Keratinocyte (primary cell): ENCODE results near the gene GABRB2. TPM values are rescaled to one million over a fixed set of nuclear protein-coding genes. Genes with fewer than 3 reads are reported as not detected.

Experiments used
- DNase-seq: peaks from one replicate; pipeline ENCODE4 v3.0.0-alpha.2; 2011; ENCODE audit warnings: low read depth, missing footprints, low spot score
- FAIRE-seq: peaks from 2 replicates; lab custom pipeline; 2011; peaks lifted over from hg19 to GRCh38; lab: Jason Lieb, UNC
- H2AFZ ChIP-seq: 2 replicates; pipeline ENCODE4 v1.6.0; 2012; ENCODE audit warnings: low read length, control low read depth, inconsistent platforms; ENCODE audit not compliant: control insufficient read depth
- H3K27ac ChIP-seq: 2 replicates; pipeline ENCODE4 v1.5.1; 2011; ENCODE audit warnings: low read length; ENCODE audit not compliant: control insufficient read depth, insufficient read depth
- H3K27me3 ChIP-seq: 3 replicates; pipeline ENCODE4 v1.6.0; 2011; ENCODE audit warnings: low read length; ENCODE audit not compliant: control insufficient read depth, insufficient read depth; ENCODE audit errors: extremely low read depth
- H3K36me3 ChIP-seq, 2 experiments: 2 replicates in 1 of 2; 3 replicates in 1 of 2; pipeline ENCODE4 v1.5.1; 2011; ENCODE audit warnings: low read length in 2 of 2, mild to moderate bottlenecking in 1 of 2; ENCODE audit not compliant: control insufficient read depth in 2 of 2, insufficient read depth in 2 of 2; ENCODE audit errors: extremely low read depth in 1 of 2
- H3K4me1 ChIP-seq: 3 replicates; pipeline ENCODE4 v1.5.1; 2011; ENCODE audit warnings: low read length; ENCODE audit not compliant: control insufficient read depth, insufficient read depth; ENCODE audit errors: extremely low read depth
- H3K4me2 ChIP-seq: 3 replicates; pipeline ENCODE4 v1.6.0; 2011; ENCODE audit warnings: low read depth, low read length; ENCODE audit not compliant: control insufficient read depth, insufficient read depth; ENCODE audit errors: extremely low read depth
- H3K4me3 ChIP-seq, 3 experiments: fragments of 200-600 bp in 1 of 3; sonication (generic) in 1 of 3; 2 replicates in 2 of 3; 3 replicates in 1 of 3; pipeline ENCODE4 v1.5.1; 2011 to 2016; ENCODE audit warnings: low read length in 3 of 3, mild to moderate bottlenecking in 3 of 3, control low read depth in 2 of 3, inconsistent platforms in 1 of 3, low read depth in 1 of 3, mixed read lengths in 1 of 3, mixed run types in 1 of 3, moderate library complexity in 1 of 3; ENCODE audit not compliant: control insufficient read depth in 2 of 3, insufficient read depth in 2 of 3; ENCODE audit errors: extremely low read depth in 1 of 3
- H3K79me2 ChIP-seq: 2 replicates; pipeline ENCODE4 v1.6.0; 2012; ENCODE audit warnings: low read length; ENCODE audit not compliant: control insufficient read depth, insufficient read depth
- H3K9ac ChIP-seq: 3 replicates; pipeline ENCODE4 v1.6.0; 2011; ENCODE audit warnings: low read length; ENCODE audit not compliant: control insufficient read depth, insufficient read depth; ENCODE audit errors: extremely low read depth
- H3K9me1 ChIP-seq: 3 replicates; pipeline ENCODE4 v1.6.0; 2011; ENCODE audit warnings: low read length; ENCODE audit not compliant: control insufficient read depth, insufficient read depth; ENCODE audit errors: extremely low read depth
- H3K9me3 ChIP-seq: 2 replicates; pipeline ENCODE4 v1.5.1; 2012; ENCODE audit warnings: low read depth, low read length; ENCODE audit not compliant: control insufficient read depth
- H4K20me1 ChIP-seq: 3 replicates; pipeline ENCODE4 v1.6.0; 2011; ENCODE audit warnings: low read length; ENCODE audit not compliant: control insufficient read depth, insufficient read depth; ENCODE audit errors: extremely low read depth
- EZH2 ChIP-seq: IDR thresholded peaks from one replicate; pipeline ENCODE4 v1.6.1; 2012; ENCODE audit warnings: inconsistent platforms, mild to moderate bottlenecking, low read length, moderate library complexity
- dilution Hi-C: fragments of 300-500 bp; cut with MboI; formaldehyde crosslinking; loops from one replicate; pipeline ENCODE4 v1.7.0; 2020; ENCODE audit warnings: low sequenced_read_pairs; ENCODE audit not compliant: extremely low pct_ligation_motif_present
- polyA plus RNA-seq, 5 experiments: library from polyadenylated mRNA; depleted of rRNA in 3 of 5; stranded (reverse) in 3 of 5; stranded (forward) in 1 of 5; unstranded in 1 of 5; fragments of >200 nt; gene quantifications; 1 replicate in 1 of 5; 2 replicates in 3 of 5; 3 replicates in 1 of 5; pipeline versions ENCODE4 v1.2.1 to v1.2.3, GENCODE V29; 2011 to 2012; ENCODE audit warnings: missing spikeins in 2 of 5, low read depth in 1 of 5, low replicate concordance in 1 of 5
- TF ChIP-seq, protein P1 (sequence below), 3 experiments: IDR thresholded peaks in 1 of 3; conservative IDR thresholded peaks in 1 of 3; optimal IDR thresholded peaks in 1 of 3; 2 replicates in 2 of 3; 3 replicates in 1 of 3; pipeline versions ENCODE3 to v1.5.1; 2011; ENCODE audit warnings: low read length in 3 of 3, mild to moderate bottlenecking in 3 of 3, moderate library complexity in 2 of 3, control low read depth in 1 of 3, inconsistent platforms in 1 of 3; ENCODE audit not compliant: insufficient read depth in 2 of 3; ENCODE audit errors: extremely low read depth in 1 of 3

GABRB2 gene
- polyA plus RNA-seq, 1 donor (not counting 4 experiments of a cell fraction or from before 2014, with no cell fraction given): not detected

DNA sequence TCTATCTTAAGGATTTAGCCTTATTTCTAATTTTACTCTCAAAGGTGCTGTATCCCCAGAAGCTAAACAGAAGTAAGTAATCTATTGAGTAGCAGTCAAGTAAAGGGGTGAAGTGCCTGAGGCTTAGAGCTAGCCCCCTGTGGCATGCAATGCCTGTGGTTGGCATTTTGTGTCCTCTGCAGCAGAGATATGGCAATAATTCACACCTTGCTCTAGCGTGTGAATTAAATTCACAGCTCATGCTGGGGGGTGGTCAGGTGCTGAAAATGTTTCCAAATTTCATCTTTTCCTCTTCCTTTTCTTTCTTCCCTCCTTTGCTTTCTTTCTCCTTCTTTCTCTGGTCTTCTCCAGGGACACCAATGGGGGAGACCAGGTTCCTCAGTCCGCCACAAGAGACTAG is 262.1 kb downstream of the GABRB2 start:
- FAIRE-seq (no peak), DNase-seq (no peak)
- H3K79me2 ChIP-seq: no peaks in the 10 kb centered on the region
- H4K20me1 ChIP-seq: no peaks in the 10 kb centered on the region
- H3K9me1 ChIP-seq: no peaks in the 10 kb centered on the region
- dilution Hi-C loops: no loop called here
- no peaks in the 10 kb centered on the region for H3K27me3 ChIP-seq
- H3K4me2 ChIP-seq: no peak overlapping the region
- no peak overlapping the region for H2AFZ ChIP-seq
- H3K27ac ChIP-seq: no peak overlapping the region
- no peaks in the 10 kb centered on the region for H3K9me3 ChIP-seq
- no peak overlapping the region for H3K9ac ChIP-seq
- no peak overlapping the region for H3K4me3 ChIP-seq
- no peaks in the 10 kb centered on the region for H3K4me1 ChIP-seq
- no peaks in the 10 kb centered on the region for H3K36me3 ChIP-seq
- TF ChIP-seq, protein P1, sequence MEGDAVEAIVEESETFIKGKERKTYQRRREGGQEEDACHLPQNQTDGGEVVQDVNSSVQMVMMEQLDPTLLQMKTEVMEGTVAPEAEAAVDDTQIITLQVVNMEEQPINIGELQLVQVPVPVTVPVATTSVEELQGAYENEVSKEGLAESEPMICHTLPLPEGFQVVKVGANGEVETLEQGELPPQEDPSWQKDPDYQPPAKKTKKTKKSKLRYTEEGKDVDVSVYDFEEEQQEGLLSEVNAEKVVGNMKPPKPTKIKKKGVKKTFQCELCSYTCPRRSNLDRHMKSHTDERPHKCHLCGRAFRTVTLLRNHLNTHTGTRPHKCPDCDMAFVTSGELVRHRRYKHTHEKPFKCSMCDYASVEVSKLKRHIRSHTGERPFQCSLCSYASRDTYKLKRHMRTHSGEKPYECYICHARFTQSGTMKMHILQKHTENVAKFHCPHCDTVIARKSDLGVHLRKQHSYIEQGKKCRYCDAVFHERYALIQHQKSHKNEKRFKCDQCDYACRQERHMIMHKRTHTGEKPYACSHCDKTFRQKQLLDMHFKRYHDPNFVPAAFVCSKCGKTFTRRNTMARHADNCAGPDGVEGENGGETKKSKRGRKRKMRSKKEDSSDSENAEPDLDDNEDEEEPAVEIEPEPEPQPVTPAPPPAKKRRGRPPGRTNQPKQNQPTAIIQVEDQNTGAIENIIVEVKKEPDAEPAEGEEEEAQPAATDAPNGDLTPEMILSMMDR (optimal IDR thresholded peaks at IDR 0.05 in 1 of 3, IDR thresholded peaks at IDR 0.05 in 1 of 3, conservative IDR thresholded peaks at IDR 0.05 in 1 of 3; ENCODE audit: extremely low read depth in 1 of 3, insufficient read depth in 2 of 3, low read length in 3 of 3): no peak
- TF ChIP-seq EZH2: no peak

DNA sequence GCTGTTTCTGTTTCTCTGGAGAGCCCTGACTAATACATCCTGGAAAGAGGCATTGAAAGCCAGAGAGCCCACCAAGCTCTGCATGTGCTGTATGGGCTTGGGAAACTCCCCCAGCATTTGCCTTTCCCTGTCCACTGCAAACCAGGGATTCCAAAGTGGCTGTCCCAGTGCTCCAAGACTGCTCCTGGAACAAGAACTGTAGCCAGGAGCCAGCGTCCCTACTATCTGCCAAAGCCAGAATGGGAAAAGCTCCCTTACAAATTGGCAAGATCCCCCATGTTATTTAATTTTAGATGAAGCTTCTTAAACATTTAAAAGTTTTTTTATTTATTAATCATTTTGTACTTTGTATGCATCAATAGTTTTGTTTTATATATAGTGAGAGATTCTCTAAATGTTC is 263.2 kb downstream of the GABRB2 start:
- no peaks in the 10 kb centered on the region for H4K20me1 ChIP-seq
- dilution Hi-C loops: no loop called here

More for the DNA sequence above, 263.2 kb downstream of the GABRB2 start:
- Histone ChIP-seq H3K79me2 (no peaks in the 10 kb centered on the region), H3K4me2 (no peak overlapping the region), H3K36me3 (no peaks in the 10 kb centered on the region), H3K4me1 (no peaks in the 10 kb centered on the region), H3K9me1 (no peaks in the 10 kb centered on the region), H3K9ac (no peak overlapping the region), H3K27me3 (no peaks in the 10 kb centered on the region), H3K4me3 (no peak overlapping the region), H2AFZ (no peak overlapping the region), H3K27ac (no peak overlapping the region), H3K9me3 (no peaks in the 10 kb centered on the region)
- no peak for DNase-seq
- no peak for FAIRE-seq
- TF ChIP-seq, protein P1 (optimal IDR thresholded peaks at IDR 0.05 in 1 of 3, IDR thresholded peaks at IDR 0.05 in 1 of 3, conservative IDR thresholded peaks at IDR 0.05 in 1 of 3; ENCODE audit: extremely low read depth in 1 of 3, insufficient read depth in 2 of 3, low read length in 3 of 3): no peak
- no peak for TF ChIP-seq EZH2
